ENCODE results near the gene PRICKLE4. TPM values are rescaled to one million over a fixed set of nuclear protein-coding genes. Genes with fewer than 3 reads are reported as not detected.

Gene PRICKLE4
- total RNA-seq, 1 donor from 2014 or later = 15.5 TPM

DNA sequence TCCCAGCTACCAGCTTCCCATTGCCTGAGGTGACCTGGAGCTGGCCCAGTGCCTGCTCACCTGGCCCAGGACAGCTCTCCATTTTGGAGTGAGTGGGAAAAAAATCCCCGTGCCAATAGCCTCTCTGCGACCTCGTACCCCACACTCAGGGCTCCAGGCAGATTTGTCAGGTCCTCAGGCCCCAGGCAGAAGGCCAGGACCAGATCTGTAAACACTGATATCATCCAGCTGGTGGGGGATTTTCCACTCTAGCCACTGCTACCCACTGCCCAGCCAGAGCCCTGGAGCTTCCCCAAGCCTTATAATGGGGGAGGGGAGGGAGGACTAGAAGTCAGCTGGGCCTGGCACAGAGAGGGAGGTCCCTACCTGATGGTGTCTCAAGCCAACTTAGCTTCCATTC, 32.0 kb upstream of the PRICKLE4 start:
- Histone ChIP-seq H3K36me3 (no peaks in the 10 kb centered on the region), H3K4me3 (no peak overlapping the region), H3K9me3 (no peaks in the 10 kb centered on the region), H3K27ac (no peak overlapping the region), H3K4me1 (no peaks in the 10 kb centered on the region), H3K27me3 (no peaks in the 10 kb centered on the region)
- no peak for DNase-seq (ENCODE audit: low spot score in 2 of 2)
- TF ChIP-seq, protein P1, sequence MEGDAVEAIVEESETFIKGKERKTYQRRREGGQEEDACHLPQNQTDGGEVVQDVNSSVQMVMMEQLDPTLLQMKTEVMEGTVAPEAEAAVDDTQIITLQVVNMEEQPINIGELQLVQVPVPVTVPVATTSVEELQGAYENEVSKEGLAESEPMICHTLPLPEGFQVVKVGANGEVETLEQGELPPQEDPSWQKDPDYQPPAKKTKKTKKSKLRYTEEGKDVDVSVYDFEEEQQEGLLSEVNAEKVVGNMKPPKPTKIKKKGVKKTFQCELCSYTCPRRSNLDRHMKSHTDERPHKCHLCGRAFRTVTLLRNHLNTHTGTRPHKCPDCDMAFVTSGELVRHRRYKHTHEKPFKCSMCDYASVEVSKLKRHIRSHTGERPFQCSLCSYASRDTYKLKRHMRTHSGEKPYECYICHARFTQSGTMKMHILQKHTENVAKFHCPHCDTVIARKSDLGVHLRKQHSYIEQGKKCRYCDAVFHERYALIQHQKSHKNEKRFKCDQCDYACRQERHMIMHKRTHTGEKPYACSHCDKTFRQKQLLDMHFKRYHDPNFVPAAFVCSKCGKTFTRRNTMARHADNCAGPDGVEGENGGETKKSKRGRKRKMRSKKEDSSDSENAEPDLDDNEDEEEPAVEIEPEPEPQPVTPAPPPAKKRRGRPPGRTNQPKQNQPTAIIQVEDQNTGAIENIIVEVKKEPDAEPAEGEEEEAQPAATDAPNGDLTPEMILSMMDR (IDR thresholded peaks at IDR 0.05) = no peak
- intact Hi-C loops (cut with DNase I) = no loop called here

DNA sequence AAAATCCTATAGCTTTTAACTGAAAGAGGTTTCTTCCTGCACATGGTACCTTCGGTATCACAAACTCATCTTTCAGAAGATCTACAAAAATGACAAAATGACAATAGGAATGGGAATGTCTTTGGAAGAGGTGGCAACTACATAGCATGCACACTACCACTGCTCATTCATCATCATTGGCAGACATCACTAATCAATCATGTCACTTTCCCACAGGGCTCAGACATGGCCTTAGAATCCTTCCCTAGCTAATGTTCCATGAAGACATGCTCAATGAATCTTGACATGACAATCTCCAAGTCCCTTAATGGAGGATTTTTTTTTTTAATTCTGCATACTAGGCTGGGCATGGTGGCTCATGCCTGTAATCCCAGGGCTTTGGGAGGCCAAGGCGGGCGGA, 30.2 kb upstream of the PRICKLE4 start:
- Histone ChIP-seq H3K27ac (no peak overlapping the region), H3K4me3 (no peak overlapping the region), H3K9me3 (no peaks in the 10 kb centered on the region), H3K36me3 (no peaks in the 10 kb centered on the region), H3K4me1 (no peaks in the 10 kb centered on the region), H3K27me3 (no peaks in the 10 kb centered on the region)
- TF ChIP-seq, protein P1 (IDR thresholded peaks at IDR 0.05) = no peak
- intact Hi-C loops (cut with DNase I) = no loop called here
- DNase-seq (ENCODE audit: low spot score in 2 of 2) = no peak

DNA sequence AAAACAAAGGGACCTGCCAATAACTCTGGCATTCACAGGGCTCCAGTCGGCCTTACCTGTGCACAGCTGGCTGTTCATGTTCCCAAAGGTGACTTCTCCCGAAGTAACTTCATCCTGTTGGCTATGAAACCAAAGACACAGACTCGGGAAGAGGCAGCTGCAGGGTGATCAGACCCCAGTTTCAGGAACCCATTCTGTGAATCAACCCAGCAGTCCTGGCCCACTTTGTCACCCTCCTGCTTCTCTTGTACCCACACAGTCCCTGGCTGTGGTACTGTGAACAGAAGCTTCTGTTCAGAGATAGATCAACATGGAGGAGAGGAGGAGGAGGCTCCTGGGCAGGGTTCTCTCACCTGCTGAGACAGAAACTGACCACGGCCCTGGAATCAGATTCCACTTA, 24.7 kb upstream of the PRICKLE4 start:
- intact Hi-C loops (cut with DNase I) = no loop called here
- no peak for DNase-seq (ENCODE audit: low spot score in 2 of 2)

DNA sequence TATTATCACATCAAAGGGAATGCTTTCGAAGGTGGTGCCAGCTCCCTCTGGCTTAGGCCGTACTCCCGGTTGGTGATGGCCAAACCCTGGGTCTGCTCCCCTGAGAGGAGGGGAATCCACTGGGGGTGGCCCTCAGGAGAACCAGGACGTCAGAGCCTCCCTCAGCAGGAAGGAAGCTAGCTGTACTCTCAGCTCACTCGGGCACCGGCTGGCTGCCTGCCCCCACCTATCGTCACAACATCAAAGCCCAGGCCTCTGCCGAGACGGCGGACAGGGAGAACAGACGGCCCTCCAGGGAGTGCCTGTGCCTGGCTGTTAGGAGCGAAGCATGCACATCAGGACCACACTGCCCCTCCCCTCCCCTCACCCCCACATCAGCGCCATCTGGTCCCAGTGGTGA, 24.2 kb upstream of the PRICKLE4 start:
- H3K9me3 ChIP-seq = no peaks in the 10 kb centered on the region
- intact Hi-C loops (cut with DNase I) = no loop called here
- no peaks in the 10 kb centered on the region for H3K36me3 ChIP-seq
- H3K27ac ChIP-seq = no peak overlapping the region
- H3K4me3 ChIP-seq = no peak overlapping the region
- TF ChIP-seq, protein P1 (IDR thresholded peaks at IDR 0.05) = no peak
- H3K27me3 ChIP-seq = no peaks in the 10 kb centered on the region
- no peaks in the 10 kb centered on the region for H3K4me1 ChIP-seq
- DNase-seq (ENCODE audit: low spot score in 2 of 2) = no peak

More for the DNA sequence above, 24.7 kb upstream of the PRICKLE4 start:
- Histone ChIP-seq H3K9me3 (no peaks in the 10 kb centered on the region), H3K27ac (no peak overlapping the region), H3K4me3 (no peak overlapping the region), H3K27me3 (no peaks in the 10 kb centered on the region), H3K4me1 (no peaks in the 10 kb centered on the region), H3K36me3 (no peaks in the 10 kb centered on the region)
- TF ChIP-seq, protein P1 (IDR thresholded peaks at IDR 0.05) = no peak

DNA sequence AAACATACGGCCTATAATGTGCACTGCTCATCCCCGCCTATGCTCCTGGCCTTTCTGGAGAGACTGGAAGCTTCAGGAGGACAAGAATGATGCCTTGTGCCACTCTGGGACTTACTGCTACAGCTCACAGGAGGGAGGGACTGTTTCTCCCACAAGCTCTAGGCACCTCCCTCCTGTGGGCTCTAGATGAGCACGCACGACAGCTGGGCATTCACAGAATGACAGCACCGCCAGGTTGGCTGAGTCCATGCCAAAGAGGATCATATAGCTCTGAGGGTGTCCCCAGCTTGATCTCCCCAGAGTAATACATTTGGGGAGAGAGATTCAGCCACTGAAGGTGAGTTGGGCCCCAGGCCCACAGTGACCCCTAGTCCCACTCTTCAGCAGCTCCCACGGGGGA, 23.3 kb upstream of the PRICKLE4 start:
- no peak overlapping the region for H3K4me3 ChIP-seq
- no peaks in the 10 kb centered on the region for H3K9me3 ChIP-seq
- TF ChIP-seq, protein P1 (IDR thresholded peaks at IDR 0.05) = no peak
- H3K36me3 ChIP-seq = no peaks in the 10 kb centered on the region
- H3K4me1 ChIP-seq = no peaks in the 10 kb centered on the region
- no peak overlapping the region for H3K27ac ChIP-seq
- no peak for DNase-seq (ENCODE audit: low spot score in 2 of 2)
- intact Hi-C loops (cut with DNase I) = no loop called here
- H3K27me3 ChIP-seq = no peaks in the 10 kb centered on the region

Data from ascending aorta (tissue), 2 donors.